ENCODE results near the gene CAPN9. TPM values are rescaled to one million over a fixed set of nuclear protein-coding genes. Genes with fewer than 3 reads are reported as not detected.

CAPN9 gene
- total RNA-seq, 1 experiment from 2014 or later = 0.39 TPM

- no peak for DNase-seq
- H3K27me3 Mint-ChIP-seq (ENCODE audit: insufficient read depth, unreplicated experiment) = no peaks in the 10 kb centered on the region
- no peak overlapping the region for H3K4me3 ChIP-seq (ENCODE audit: low read depth, low read length)
- H3K4me3 Mint-ChIP-seq (ENCODE audit: unreplicated experiment) = no peak overlapping the region
- peaks cover 4% of the 10 kb centered on the region for H3K4me1 Mint-ChIP-seq (ENCODE audit: low read depth, unreplicated experiment)
- no peaks in the 10 kb centered on the region for H3K9me3 ChIP-seq
- H3K36me3 ChIP-seq (ENCODE audit: control insufficient read depth, insufficient read depth, low read length) = peaks cover 5% of the 10 kb centered on the region; the same call in 1 of the 2 replicates
- ChIA-PET CTCF (no interaction called here), POLR2A (no interaction called here)
- peaks cover 46% of the 10 kb centered on the region for H3K36me3 Mint-ChIP-seq (ENCODE audit: insufficient read depth, unreplicated experiment)
- no peaks in the 10 kb centered on the region for H3K27me3 ChIP-seq (replicated peaks; ENCODE audit: control insufficient read depth, insufficient read depth, low read length)
- H3K9me3 Mint-ChIP-seq (ENCODE audit: unreplicated experiment) = no peaks in the 10 kb centered on the region
- intact Hi-C loops (cut with micrococcal nuclease; ENCODE audit: unreplicated experiment) = no loop called here
- no peaks in the 10 kb centered on the region for H3K4me1 ChIP-seq
- BruUV-seq (replicated peaks) = no TSS peak
- no peak overlapping the region for H3K27ac Mint-ChIP-seq (ENCODE audit: unreplicated experiment)
- no peak for TF ChIP-seq CTCF (IDR thresholded peaks at IDR 0.05; ENCODE audit: insufficient read depth in 1 of 2, low read depth in 1 of 2, low read length in 1 of 2, severe bottlenecking in 1 of 2, unreplicated experiment in 1 of 2)
These were observed 89.2 kb downstream of the CAPN9 start for GRCh38 chr1:230836347-230836746.

DNA sequence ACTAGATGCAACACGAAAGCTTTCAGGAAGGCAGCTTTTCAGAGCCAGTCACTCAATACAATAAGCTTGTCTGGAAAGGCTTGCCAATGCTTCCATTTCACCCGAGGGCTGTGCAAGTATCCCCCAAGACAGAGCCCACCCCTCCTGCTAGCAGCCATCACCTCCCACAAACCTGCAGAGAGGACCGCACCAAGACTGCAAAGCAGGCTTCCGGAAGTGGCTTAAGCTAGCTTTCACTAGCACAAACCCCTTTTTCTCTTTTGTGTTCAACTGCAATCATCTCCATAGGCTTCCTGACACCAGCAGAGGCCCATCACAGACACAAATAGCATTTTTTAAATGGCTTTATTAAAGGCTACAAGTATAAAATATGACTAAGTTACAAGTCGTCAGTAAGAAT, 89.6 kb downstream of the CAPN9 start:
- CTCF ChIA-PET = no interaction called here

DNA sequence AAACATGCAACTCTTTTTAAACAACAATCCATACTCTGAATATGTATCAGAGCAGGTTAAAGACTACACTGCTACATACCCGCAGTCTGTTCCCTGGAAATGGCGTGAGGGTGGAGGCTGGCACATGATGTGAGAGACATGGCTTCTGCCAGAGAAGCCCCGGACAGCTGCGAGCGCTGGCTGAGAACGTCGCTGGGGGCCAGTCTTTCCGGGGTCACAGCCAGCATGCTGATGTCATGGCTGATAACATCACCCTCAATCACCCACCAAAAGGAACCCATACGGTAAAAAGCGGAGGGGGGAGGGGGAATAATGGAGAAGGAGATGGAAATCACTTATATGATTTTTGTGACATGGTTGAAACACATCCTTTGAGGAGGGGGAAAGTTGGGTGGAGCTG, 92.0 kb downstream of the CAPN9 start:
- peaks cover 5% of the 10 kb centered on the region; the same call in 1 of the 2 replicates for H3K36me3 ChIP-seq (ENCODE audit: control insufficient read depth, insufficient read depth, low read length)
- no peak for TF ChIP-seq CTCF (IDR thresholded peaks at IDR 0.05; ENCODE audit: insufficient read depth in 1 of 2, low read depth in 1 of 2, low read length in 1 of 2, severe bottlenecking in 1 of 2, unreplicated experiment in 1 of 2)
- H3K36me3 Mint-ChIP-seq (ENCODE audit: insufficient read depth, unreplicated experiment) = peaks cover 71% of the 10 kb centered on the region
- H3K9me3 Mint-ChIP-seq (ENCODE audit: unreplicated experiment) = no peaks in the 10 kb centered on the region
- H3K27me3 Mint-ChIP-seq (ENCODE audit: insufficient read depth, unreplicated experiment) = no peaks in the 10 kb centered on the region
- BruUV-seq (replicated peaks) = TSS peak; percentile 40
- no peak for DNase-seq
- no peaks in the 10 kb centered on the region for H3K4me1 Mint-ChIP-seq (ENCODE audit: low read depth, unreplicated experiment)
- no peak overlapping the region for H3K4me3 ChIP-seq (ENCODE audit: low read depth, low read length)
- no peaks in the 10 kb centered on the region for H3K27me3 ChIP-seq (replicated peaks; ENCODE audit: control insufficient read depth, insufficient read depth, low read length)
- H3K4me1 ChIP-seq = no peaks in the 10 kb centered on the region
- H3K9me3 ChIP-seq = no peaks in the 10 kb centered on the region
- no peak overlapping the region for H3K4me3 Mint-ChIP-seq (ENCODE audit: unreplicated experiment)
- intact Hi-C loops (cut with micrococcal nuclease; ENCODE audit: unreplicated experiment) = no loop called here
- CTCF ChIA-PET = no interaction called here
- POLR2A ChIA-PET = no interaction called here
- no peak overlapping the region for H3K27ac Mint-ChIP-seq (ENCODE audit: unreplicated experiment)

More for the DNA sequence above, 89.6 kb downstream of the CAPN9 start:
- Mint-ChIP-seq H3K36me3 (ENCODE audit: insufficient read depth, unreplicated experiment) (peaks cover 50% of the 10 kb centered on the region), H3K9me3 (ENCODE audit: unreplicated experiment) (no peaks in the 10 kb centered on the region), H3K4me3 (ENCODE audit: unreplicated experiment) (no peak overlapping the region), H3K27me3 (ENCODE audit: insufficient read depth, unreplicated experiment) (no peaks in the 10 kb centered on the region), H3K27ac (ENCODE audit: unreplicated experiment) (no peak overlapping the region), H3K4me1 (ENCODE audit: low read depth, unreplicated experiment) (peaks cover 4% of the 10 kb centered on the region)
- DNase-seq = no peak
- H3K27me3 ChIP-seq (replicated peaks; ENCODE audit: control insufficient read depth, insufficient read depth, low read length) = no peaks in the 10 kb centered on the region
- no peak for TF ChIP-seq CTCF (IDR thresholded peaks at IDR 0.05; ENCODE audit: insufficient read depth in 1 of 2, low read depth in 1 of 2, low read length in 1 of 2, severe bottlenecking in 1 of 2, unreplicated experiment in 1 of 2)
- POLR2A ChIA-PET = no interaction called here
- peaks cover 5% of the 10 kb centered on the region; the same call in 1 of the 2 replicates for H3K36me3 ChIP-seq (ENCODE audit: control insufficient read depth, insufficient read depth, low read length)
- no peaks in the 10 kb centered on the region for H3K9me3 ChIP-seq
- H3K4me1 ChIP-seq = no peaks in the 10 kb centered on the region
- intact Hi-C loops (cut with micrococcal nuclease; ENCODE audit: unreplicated experiment) = no loop called here
- no TSS peak for BruUV-seq (replicated peaks)
- H3K4me3 ChIP-seq (ENCODE audit: low read depth, low read length) = no peak overlapping the region
